Islet of Langerhans (tissue), 1 donor: ENCODE data around the gene LRMDA.

Experiments
- FAIRE-seq: peaks from one replicate; lab custom pipeline; 2011; peaks lifted over from hg19 to GRCh38; lab: Jason Lieb, UNC

Gene LRMDA

DNA sequence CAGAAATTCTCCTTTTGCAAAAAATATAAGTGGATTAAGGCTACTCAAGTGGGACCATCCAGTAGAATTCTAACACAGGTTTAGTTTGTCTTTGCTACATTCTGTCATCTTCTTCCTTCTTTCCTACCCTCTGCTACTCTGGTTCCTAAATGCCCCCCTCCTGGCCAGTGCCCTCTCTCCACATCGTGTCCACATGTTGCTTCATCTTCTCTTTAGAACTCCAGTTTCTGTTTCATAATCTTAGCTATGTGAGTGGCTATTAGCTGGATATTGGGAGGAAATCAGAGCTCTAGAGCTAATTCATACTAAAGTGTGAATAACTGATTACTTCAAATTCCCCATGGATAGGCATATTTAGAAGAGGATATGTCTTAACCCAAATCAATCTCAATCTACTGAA lies 528.5 kb downstream of the LRMDA start:
- FAIRE-seq, result no peak

DNA sequence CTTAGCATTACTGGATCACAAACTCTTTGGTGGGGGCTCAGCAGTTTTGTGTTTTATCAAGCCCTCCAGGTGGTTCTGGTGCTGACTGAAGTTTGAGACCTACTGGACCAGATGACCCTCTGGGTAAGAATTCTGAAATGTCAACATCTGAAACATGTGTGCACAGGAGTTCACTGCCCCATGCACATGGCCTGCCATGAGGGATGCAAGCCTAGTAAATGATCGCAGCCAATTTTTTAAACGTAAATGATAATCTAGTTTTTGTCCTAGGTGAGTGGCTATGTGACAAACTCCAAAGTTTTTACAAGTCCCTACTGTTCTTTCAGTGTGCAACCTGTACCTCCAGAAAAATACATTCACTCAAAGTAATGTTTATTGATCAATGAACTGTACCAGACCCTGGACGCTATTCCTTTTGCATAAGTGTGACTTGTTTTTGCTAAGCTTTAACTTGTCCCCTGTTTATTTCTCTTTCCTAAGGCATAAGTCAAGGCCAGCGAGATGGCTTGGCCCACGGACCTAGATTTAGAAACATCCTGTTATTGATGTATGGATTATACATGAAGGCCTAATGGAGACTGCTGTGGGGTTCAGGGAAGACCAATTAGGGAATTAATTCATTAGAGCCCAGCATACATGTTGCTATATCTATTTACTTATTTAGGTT lies 531.1 kb downstream of the LRMDA start:
- FAIRE-seq, result no peak

DNA sequence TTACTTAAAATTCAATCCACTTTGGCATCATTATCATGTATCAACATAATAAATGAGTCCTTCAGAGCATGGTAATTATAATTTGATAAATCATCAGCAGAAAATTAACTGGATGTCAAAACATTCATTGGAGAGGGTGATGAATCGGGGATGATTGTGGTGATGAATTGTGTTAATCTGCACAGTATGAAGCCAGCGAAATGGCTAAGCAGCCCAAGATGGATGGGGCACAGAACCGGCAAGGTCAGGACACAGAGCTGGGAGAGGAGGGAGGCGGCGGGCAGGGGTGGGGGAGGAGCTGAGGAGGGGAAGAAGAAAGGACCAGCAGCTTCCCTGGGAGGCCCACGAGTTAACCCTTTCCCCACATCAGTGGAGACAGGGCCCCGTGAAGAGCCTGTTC lies 536.1 kb downstream of the LRMDA start:
- no peak for FAIRE-seq

DNA sequence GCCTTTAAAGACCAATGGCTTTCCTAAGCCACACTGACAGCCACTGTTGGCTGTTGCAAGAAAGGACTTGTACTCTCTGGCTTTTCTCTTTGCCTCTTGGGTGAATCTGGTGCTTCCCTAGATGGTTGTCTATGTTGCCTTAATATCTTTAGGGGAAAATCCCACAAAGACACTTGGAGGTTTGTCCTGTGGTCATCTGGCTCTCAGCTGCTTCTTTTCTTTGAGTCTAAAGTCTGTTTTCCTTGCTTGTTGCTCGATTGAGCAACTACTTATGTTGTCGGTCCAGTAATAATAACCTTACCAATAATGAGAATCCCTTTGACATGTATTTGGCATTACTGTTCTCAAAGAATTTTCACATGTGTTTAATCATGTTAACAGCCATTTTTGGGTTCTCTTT lies 537.6 kb downstream of the LRMDA start:
- FAIRE-seq, result no peak

DNA sequence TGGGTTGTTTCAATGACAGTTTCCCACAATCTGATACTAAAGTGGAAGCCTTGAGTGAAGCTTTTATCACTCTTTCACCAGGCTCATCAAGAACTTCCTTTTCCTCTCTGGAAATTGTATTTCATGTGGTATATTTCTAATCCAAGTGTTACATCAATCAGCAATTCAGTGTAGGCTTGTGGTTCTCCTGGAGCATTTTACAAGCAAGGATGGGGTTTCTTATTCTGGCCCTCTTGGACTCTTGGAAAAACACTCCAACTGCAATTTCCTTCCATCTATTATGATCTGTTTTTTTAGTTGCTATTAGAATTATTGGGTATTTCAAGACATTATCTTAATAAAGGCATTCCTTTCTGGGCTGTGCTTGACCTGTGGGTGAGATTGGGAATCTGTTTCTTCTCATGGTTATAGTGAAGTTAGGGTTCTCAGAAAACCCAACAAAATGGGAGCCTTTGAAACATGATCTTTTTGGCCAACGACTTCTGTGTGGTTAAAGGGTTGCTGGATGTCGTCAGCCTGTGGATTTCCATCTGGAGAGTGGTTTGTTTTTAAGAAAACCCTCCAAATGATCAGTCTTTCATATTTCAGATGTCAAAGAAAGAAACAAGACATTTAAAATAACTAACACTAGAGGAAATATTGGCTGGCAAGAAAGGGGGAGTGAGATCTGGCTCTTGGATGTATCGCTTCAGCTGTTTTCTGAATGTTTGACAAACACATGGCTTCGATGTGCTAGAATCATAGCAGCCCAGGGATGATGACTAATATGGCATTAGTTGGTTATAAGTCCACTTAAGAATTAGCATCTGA lies 540.2 kb downstream of the LRMDA start:
- FAIRE-seq, result no peak

DNA sequence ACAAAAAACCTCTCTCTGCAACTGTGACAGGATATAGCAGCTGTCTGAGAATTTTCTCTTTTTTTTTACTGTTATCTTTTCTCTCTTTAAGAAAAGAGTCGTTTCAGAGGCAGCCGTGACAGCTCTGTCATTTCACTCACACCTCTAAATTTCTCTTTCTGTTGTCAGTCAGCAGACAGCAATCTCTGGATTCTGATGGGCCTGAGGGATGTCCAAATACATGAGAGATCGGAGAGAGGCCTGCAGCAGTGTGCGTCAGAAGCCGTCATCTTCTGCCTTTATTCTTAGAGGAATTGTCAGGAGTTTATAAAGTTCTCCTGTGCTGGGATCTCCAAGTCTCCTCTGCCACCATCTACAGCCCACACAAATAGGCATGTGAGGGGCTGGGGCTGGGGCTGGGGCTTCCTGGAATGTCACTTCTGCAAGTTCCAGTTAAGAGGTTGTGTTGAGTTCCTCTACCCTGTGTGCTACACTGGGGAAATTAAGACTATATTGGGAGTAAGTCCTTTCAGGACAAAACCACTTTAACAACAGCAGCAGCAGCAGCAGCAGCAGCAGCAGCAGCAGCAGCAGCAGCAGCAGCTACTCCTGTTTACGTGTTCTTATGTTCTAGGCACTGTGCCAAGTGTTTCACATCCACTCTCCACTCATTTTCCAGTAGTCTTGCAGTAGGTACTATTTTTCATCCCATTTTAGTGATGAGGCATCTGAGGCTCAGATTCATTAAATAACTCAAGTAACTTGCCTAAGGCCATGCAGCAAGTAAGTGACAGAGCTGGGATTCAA lies 541.3 kb downstream of the LRMDA start:
- FAIRE-seq, result no peak

- FAIRE-seq, result no peak
Observed at GRCh38 chr10:75974080-75974479, 542.7 kb downstream of the LRMDA start.

DNA sequence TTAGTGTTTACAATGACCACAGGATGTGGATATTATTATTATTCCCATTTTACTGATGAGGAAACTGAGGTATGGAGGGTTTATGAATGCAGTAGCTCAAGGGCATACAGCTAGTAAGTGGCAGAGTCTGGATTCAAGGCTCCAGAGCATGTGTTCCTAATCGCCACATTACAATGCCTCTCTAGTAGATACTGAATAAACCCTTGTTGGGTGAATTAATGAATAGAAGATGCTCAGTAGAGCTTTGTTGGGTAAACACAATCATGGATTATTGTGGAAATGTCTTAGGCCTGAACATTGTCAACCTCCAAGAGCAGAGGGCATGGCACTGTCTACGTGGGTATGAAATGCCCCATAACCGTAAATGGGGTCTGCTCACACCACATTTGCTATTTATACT lies 545.3 kb downstream of the LRMDA start:
- no peak for FAIRE-seq

- no peak for FAIRE-seq
Observed at GRCh38 chr10:75977139-75977538, 545.7 kb downstream of the LRMDA start.

- no peak for FAIRE-seq
Observed at GRCh38 chr10:75978213-75978612, 546.8 kb downstream of the LRMDA start.

GRCh38 chr10:75980419-75981002 lies 549.1 kb downstream of the LRMDA start:
- no peak for FAIRE-seq

GRCh38 chr10:75982611-75983369 lies 551.4 kb downstream of the LRMDA start:
- no peak for FAIRE-seq

- FAIRE-seq, result no peak
Observed at GRCh38 chr10:75984067-75984466, 552.6 kb downstream of the LRMDA start.

- FAIRE-seq, result no peak
Observed at GRCh38 chr10:75987616-75988015, 556.2 kb downstream of the LRMDA start.

DNA sequence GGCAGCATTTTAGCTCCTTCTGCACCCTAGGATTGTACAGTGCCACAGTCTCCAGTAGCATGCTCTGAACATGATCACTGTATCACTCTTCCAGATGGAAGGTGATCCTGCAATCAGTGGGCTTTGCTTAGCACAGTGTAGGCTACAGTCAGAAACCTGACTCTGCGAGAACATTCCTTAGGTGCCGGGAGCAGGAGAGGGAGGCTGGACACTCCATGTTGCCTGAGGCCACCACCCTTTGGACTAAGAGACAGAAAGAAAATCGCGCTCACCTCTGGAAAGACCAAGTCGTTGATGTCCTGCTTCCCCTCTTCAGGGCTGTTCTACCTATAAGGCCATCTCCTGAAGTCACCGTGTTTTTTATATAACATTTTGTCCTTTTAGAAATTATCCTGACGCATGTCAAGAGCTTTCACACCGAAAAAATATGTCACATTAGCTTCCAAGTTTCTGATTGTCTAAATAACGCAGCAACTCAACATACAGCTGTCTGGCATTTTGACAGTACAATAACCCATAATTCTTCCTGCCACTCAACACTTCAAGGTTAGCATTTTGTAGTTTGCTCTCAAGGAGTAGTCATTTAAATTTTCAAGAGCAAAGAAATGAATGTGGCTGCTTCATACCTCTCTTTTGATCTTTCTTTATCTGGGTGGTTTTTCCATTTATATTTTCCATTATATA lies 563.1 kb downstream of the LRMDA start:
- no peak for FAIRE-seq

DNA sequence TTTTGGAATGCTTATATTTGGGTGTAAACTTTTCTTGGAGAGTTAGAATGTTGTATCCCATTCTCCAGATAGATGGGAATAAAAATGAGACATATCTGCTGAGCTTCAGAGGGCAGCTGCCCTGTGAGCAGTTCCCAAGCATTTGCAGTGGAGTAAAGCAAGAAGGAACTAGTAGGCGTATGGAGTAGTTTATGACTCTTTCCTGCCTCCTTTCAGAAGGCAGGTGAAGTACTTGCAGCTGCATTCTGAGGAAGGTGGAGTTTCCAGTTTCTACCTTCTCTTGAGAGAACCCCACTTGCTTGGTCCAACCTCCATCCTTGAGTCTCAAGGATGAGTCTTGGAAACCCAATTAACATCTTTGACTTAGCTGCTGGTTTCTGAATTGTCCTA lies 563.6 kb downstream of the LRMDA start:
- no peak for FAIRE-seq

DNA sequence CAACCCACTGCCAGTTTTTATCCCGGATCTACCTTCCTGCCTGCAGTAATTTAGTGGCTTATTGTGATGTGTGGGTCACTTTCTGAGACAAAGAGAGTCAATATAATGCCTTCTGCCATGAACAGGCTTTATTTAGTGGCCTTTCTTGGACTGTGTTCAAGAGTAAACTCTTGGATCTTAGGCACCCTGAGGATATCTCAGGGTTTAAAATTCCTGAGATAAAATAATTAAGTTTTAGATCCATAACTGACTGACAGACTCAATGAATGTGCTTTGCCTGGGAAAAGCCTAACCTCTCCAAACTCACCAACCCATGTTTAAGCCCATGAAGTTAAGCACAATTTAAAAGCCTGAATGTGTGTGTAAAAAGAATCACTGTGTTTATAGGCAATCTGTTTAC lies 564.3 kb downstream of the LRMDA start:
- FAIRE-seq, result no peak

- FAIRE-seq, result no peak
Observed at GRCh38 chr10:75999001-75999400, 567.6 kb downstream of the LRMDA start.

DNA sequence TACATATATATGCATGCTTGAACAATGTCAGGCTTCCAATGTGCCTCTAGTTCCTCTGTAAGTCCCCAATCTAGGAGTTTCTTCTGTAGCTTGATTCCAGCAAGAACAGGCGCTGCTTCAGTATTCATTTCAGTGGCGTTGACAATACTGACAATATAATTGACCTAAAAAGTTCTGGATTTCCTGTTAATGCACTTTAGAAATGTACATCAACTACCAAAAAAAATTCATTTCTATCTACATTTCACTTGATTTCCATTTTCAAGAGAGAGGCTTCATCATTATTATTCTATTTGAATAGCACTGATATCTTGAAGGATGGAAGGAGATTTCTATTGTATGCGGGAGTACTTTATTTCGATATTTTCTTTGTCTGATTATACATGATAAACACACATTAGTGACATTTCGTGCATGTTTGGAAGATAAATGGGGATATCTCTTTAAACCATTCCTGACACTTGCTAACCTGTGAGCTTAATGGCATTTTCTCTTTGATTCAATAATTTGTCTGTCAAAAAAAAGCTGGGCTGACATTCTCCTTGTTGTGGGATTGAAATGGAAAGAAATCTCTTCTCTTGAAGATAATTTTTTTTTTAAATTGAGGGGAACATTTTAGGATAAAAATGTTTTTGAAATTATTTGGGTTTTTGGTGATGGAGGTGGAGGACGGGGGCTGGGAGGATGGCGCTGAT lies 568.2 kb downstream of the LRMDA start:
- FAIRE-seq, result no peak

GRCh38 chr10:76000550-76000949 lies 569.1 kb downstream of the LRMDA start:
- no peak for FAIRE-seq

DNA sequence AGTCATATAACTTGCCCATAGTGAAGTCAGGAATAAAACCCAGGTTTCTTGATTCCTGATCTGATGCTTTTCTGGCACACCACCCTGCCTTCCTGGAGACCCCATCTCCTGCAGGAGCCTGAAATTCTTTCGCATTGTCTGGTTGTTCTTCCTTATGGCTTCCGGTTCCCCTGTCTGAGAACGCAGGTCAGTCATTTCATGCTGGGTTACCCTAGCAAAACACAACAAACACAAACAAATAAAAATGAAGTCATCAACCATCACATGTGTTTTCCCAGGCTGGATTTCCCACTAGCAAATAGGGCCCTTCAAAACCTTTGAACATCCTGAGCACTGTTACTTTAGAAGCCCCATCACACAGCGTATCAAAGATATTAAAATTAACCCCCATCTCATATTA lies 569.6 kb downstream of the LRMDA start:
- FAIRE-seq, result no peak
